PC-9 (cell line): ENCODE results near the gene PRSS48.

Source experiments
- CTCF ChIP-seq: fragments of 200-600 bp; sonication (generic); conservative IDR thresholded peaks from 2 replicates; pipeline ENCODE4 v1.6.1; 2017; ENCODE audit warnings: mixed run types, antibody characterized with exemption, mild to moderate bottlenecking, moderate library complexity
- EZH2 ChIP-seq: fragments of 200-600 bp; sonication (generic); IDR thresholded peaks from 2 replicates; pipeline ENCODE4 v1.8.0; 2017; ENCODE audit warnings: antibody characterized with exemption, low read depth

GRCh38 chr4:151296227-151296626, 19.3 kb downstream of the PRSS48 start:
- TF ChIP-seq CTCF (no peak), EZH2 (no peak)
